COLO829 (cell line): ENCODE measurements around the gene NTSR1.

Source experiments
- DNase-seq: peaks from one replicate; pipeline ENCODE4 v3.0.0; 2012; ENCODE audit warnings: low spot score

Gene NTSR1

DNA sequence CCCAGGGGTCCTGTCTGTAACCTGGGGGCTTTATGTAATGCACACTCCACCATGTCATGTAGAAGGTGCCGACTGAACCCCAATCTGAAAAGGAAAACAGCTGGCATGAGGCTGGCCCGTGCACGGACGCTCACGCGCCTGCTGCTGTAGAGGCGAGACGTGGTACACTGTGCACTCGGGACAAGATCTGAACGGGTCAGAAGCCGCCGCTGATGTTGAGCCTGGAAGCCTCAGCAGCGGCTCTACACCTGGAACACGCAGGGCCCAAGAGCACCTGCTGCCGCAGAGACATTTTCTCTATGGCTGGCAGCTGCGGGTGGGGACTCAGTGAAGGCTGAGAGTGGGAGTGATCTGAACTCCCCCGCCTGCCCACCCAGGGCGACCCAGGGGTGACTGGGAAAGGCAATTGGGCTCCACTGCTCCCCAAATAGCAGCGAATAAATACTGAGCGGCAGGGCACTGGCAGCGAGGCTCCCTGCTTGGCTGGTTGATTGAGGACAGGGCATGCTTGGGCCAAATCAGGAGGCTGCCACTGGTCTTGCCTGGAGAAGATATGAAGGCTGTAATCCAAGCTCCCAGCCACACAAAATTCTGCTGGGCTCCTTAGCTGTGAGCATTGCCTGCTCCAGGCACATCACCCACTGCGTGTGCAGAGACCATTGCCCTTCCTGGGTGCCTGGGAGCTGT, 93.5 kb downstream of the NTSR1 start:
- DNase-seq = no peak

DNA sequence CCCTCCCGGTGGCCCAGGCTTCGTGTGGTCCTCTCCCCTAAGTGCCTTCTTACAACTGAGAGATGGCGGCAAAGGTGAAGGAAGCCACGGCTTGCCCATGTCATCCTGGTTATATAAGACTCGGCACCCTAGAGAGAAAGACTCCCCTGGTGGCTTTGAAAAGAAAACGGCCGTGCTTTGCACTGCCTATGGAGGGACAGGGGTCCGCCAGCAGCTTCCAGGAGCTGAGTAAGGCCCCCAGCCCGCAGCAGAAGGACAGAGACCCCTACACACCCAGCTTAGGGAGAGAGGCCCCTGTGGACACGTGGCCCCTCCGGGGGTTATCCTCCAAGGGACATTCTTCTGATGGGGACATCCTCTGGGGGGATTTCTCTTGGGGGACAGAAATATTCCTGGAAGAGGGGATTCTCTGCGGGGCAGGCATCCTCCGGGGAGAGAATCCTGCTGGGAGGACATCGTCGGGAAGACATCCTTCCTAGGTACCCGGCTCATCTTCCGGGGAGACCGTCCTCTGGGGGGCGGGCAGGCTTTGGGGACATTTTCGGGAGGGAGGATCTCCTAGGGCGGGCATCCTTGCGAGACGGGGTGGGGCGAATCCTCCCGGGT, 95.5 kb downstream of the NTSR1 start:
- DNase-seq = no peak

- no peak for DNase-seq
These were observed 96.1 kb downstream of the NTSR1 start, which contains the start of gene OGFR for GRCh38 chr20:62804627-62805154. Gene OGFR (plus strand): TSS chr20:62804835. CDS start chr20:62804860, 25 bp downstream.

- no peak for DNase-seq
These were observed 96.6 kb downstream of the NTSR1 start for GRCh38 chr20:62805155-62805710.

DNA sequence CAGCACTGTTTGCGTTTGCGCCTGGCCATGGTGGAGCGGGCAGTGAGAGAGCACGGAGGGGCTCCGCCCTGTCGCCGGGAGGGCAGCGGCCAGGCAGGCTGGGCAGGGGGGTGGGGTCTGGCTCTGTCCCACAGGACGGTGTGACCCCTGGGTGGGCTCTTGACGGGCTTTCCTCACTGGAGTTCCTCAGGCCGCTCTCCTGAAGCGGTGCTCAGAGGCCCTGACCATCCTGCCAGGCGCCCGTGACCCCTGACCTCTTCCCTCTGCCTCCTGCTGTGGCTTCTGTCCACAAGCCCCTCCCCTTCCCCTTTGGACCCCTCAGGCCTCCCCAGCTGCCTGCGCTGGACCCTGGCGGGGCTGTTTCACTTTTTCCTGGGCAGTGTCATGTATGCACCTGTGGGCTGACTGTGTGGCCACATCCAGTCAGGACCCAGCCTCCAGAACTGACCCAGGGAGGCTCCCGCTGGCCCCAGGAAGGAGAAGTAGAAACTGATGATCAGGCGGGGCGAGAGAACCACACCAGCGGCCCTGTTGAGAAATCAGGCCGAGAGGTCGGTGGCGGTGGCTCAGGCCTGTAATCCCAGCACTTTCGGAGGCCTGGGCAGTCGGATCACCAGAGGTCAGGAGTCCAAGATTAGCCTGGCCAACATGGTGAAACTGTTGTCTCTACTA, 97.2 kb downstream of the NTSR1 start:
- DNase-seq = no peak

DNA sequence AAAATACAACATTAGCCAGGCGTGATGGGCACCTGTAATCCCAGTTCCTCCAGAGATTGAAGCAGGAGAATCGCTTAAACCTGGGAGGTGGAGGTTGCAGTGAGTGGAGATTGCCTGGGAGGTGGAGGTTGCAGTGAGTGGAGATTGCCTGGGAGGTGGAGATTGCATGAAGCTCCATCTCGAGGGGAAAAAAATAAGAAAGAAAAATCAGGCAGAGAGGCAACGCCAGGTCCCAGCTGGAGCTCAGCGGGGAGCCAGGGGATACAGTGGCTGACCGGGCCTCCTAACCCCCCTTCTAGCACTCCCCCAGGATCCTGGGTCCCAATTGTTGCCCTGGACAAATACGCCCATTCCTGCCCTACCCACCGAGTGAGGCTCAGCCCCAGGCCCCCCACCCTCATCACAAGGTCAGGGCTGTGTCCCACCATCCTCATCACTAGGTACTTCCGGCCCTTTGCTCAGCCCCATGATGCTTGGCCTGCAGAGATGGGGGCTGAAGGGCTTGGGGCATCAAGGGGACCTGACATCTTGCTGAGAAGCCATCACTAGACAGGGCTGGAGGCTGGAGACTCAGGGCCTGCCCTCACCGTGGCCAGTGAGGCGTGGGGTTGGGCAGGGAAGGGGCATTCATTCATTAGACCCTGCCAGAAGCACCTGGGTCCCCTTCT, 97.9 kb downstream of the NTSR1 start:
- no peak for DNase-seq

GRCh38 chr20:62807444-62808210, 99.0 kb downstream of the NTSR1 start:
- DNase-seq = no peak

DNA sequence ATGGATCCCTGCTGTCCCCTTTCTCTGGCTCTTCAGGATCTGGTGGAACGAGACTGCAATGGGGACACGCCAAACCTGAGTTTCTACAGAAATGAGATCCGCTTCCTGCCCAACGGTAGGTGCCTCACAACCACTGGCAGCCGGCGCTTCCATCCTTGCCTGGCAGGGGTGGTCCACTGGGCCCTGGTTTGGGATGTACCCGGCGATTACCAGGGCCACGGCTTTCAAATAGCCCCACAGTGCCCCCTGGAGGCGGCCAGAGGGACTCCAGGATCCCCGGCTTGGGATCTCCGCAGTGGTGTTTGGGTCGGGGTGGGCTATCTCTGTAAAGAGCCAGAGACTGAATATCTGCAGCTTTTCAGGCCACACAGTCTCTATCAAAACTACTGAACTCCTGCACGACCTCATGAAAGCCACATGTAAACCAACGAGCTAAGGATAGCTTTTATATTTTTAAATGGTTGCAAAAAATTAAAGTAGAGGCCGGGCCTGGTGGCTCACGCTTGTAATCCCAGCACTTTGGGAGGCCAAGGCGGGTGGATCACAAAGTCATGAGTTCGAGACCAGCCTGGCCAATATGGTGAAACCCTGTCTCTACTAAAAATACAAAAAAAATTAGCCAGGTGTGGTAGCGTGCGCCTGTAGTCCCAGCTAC, 99.7 kb downstream of the NTSR1 start:
- DNase-seq = no peak

DNA sequence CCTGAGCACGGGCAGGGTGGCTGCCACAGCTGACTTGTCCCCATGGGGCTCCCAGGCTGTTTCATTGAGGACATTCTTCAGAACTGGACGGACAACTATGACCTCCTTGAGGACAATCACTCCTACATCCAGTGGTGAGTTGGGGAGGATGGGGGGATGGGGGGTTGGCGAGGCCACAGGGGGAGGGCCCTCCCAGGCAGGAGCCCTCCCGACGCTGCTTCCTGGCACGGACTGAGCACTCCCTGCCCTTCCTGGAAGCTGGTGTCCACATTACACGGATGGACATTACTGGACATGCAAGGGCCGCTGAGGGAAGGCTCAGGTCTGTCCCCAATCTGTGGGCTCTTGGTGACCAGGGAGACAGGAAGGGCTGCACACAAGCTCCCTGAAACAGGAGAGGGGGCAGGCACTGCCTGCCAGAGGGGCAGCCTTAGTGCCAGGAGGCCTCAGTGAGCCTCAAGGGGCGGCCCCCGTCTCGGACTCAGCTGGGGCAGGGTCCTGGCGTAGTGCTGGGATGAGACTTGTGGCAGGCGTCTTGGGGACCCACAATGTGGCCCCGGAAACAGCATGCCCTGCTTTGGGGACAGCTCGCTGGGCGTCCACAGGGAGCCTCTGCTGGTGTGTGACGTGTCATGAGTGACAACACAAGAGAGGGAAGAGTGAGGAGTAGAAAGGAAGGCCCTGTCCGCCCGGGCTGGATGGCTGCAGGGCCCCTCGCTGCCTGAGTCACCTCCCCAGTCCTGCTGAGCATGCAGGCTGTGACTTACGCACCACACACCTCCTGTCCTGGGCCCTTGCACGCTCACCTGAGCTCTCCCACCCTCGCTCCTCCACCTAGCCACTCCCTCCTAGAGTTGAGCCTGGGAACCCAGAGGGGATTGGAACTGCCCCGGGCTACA, 101.1 kb downstream of the NTSR1 start:
- no peak for DNase-seq

DNA sequence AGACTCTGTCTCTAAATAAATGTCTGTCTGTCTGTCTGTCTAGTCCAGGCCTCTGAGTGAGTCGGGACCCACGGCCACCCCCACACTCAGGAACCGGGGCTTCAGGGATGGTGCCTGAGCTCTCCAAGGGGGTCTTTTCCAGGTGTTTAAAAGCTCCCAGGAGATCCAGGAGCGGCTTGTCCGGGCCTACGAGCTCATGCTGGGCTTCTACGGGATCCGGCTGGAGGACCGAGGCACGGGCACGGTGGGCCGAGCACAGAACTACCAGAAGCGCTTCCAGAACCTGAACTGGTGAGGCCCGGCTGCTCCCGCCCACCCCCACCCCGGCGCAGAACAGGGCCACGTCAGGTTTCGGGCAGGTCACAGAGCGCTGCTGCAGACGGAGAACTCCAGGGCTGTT, 102.7 kb downstream of the NTSR1 start:
- DNase-seq = no peak

DNA sequence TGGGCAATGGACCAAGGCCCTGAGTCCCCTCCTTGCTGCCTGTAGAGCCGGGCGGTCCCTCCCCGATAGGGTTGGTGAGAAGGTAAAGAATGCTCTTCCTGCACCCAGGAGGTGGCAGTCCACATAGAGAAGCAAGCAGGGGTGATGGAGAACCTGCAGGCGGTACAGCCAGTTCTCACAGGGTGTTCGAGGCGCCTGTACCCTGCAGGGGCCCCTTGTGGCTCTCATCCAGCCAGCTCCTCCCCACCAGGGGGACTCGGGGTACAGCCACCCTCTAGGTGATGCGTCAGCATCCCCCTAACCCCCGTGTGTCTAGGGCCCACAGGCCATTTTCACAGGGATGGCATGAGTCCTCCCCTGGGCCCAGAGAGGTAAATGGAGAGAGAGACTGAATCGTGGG, 103.1 kb downstream of the NTSR1 start:
- no peak for DNase-seq
